Peyer's patch (tissue), 4 donors: ENCODE data around the gene XIAP. TPM values are rescaled to one million over a fixed set of nuclear protein-coding genes. Genes with fewer than 3 reads are reported as not detected.
A peak's percentile ranks its signal among the peaks of the same experiment; 100 is the strongest.

ENCODE experiments used
- DNase-seq, 3 donors: peaks; one replicate each; pipeline ENCODE4 v3.0.0-alpha.2; 2017 to 2019
- H3K27ac ChIP-seq, 4 donors: fragments of 200-600 bp; sonication (generic); one replicate each; pipeline ENCODE4 v1.5.1; 2016 to 2019
- H3K27me3 ChIP-seq, 2 donors: fragments of 200-600 bp; sonication (generic); one replicate each; pipeline ENCODE4 v1.5.1; 2019
- H3K36me3 ChIP-seq, 3 donors: fragments of 200-600 bp; sonication (generic); one replicate each; pipeline ENCODE4 v1.5.1; 2016 to 2019
- H3K4me1 ChIP-seq, 4 donors: fragments of 200-600 bp; sonication (generic); one replicate each; pipeline ENCODE4 v1.5.1; 2016 to 2019
- H3K4me3 ChIP-seq, 4 donors: fragments of 200-600 bp; sonication (generic); 1 replicate in 3 of 4; 2 replicates in 1 of 4; pipeline ENCODE4 v1.5.1; 2016 to 2019; ENCODE audit warnings: mild to moderate bottlenecking in 1 of 4
- H3K9me3 ChIP-seq, 4 donors: fragments of 200-600 bp; sonication (generic); one replicate each; pipeline ENCODE4 v1.5.1; 2016 to 2019; ENCODE audit warnings: mild to moderate bottlenecking in 1 of 4
- CTCF ChIP-seq, 6 experiments: fragments of 450-650 bp in 4 of 6; fragments of 200-600 bp in 2 of 6; sonication (generic) in 1 of 6; IDR thresholded peaks; one replicate each; pipeline ENCODE4 v1.5.1; 2017 to 2019; ENCODE audit warnings: antibody characterized with exemption in 6 of 6, mild to moderate bottlenecking in 3 of 6, moderate library complexity in 1 of 6
- POLR2A ChIP-seq, 2 donors: fragments of 450-650 bp; IDR thresholded peaks; one replicate each; pipeline ENCODE4 v1.5.1; 2017; ENCODE audit warnings: antibody characterized with exemption in 2 of 2, mild to moderate bottlenecking in 2 of 2, moderate library complexity in 2 of 2
- total RNA-seq, 4 donors: library from RNA; depleted of rRNA; stranded (reverse); fragments of >200 nt; gene quantifications; one replicate each; pipeline ENCODE4 v1.1.0, GENCODE V29; 2016

The XIAP gene
- total RNA-seq, 4 donors from 2014 or later, result 27.7 to 46.2 (median 37.9) TPM

- no peak overlapping the region for H3K4me3 ChIP-seq
- H3K9me3 ChIP-seq, result no peaks in the 10 kb centered on the region
- no peaks in the 10 kb centered on the region for H3K4me1 ChIP-seq
- H3K27me3 ChIP-seq, result no peaks in the 10 kb centered on the region
- H3K36me3 ChIP-seq, result no peaks in the 10 kb centered on the region
- TF ChIP-seq POLR2A (IDR thresholded peaks at IDR 0.05) (no peak), CTCF (IDR thresholded peaks at IDR 0.05) (no peak)
- H3K27ac ChIP-seq, result no peak overlapping the region
- DNase-seq, result no peak
Observed at GRCh38 chrX:123943488-123943887, 83.6 kb downstream of the XIAP start.

GRCh38 chrX:123949846-123950245, 90.0 kb downstream of the XIAP start:
- DNase-seq, result no peak
- TF ChIP-seq POLR2A (IDR thresholded peaks at IDR 0.05) (no peak), CTCF (IDR thresholded peaks at IDR 0.05) (no peak)
- no peaks in the 10 kb centered on the region for H3K9me3 ChIP-seq

GRCh38 chrX:123959281-123960063, 99.6 kb downstream of the XIAP start:
- Histone ChIP-seq H3K4me3 (peak overlapping the region; percentile 53 to 68 (median 65)), H3K36me3 (no peaks in the 10 kb centered on the region), H3K9me3 (no peaks in the 10 kb centered on the region), H3K27me3 (no peaks in the 10 kb centered on the region), H3K27ac (peak overlapping the region; percentile 92 to 98 (median 96)), H3K4me1 (no peaks in the 10 kb centered on the region)
- TF ChIP-seq POLR2A (IDR thresholded peaks at IDR 0.05) (no peak), CTCF (IDR thresholded peaks at IDR 0.05) (no peak)
- DNase-seq, result peak; percentile 20 to 63 (median 60)

More at GRCh38 chrX:123949846-123950245, 90.0 kb downstream of the XIAP start:
- H3K36me3 ChIP-seq, result no peaks in the 10 kb centered on the region
- H3K4me3 ChIP-seq, result no peak overlapping the region
- H3K4me1 ChIP-seq, result no peaks in the 10 kb centered on the region
- no peaks in the 10 kb centered on the region for H3K27me3 ChIP-seq
- H3K27ac ChIP-seq, result no peak overlapping the region

GRCh38 chrX:123960956-123961267, 101.1 kb downstream of the XIAP start:
- H3K36me3 ChIP-seq, result no peaks in the 10 kb centered on the region
- DNase-seq, result peak in 1 of 3 donors; percentile 49
- H3K9me3 ChIP-seq, result no peaks in the 10 kb centered on the region
- no peaks in the 10 kb centered on the region for H3K4me1 ChIP-seq
- TF ChIP-seq POLR2A (IDR thresholded peaks at IDR 0.05) (no peak), CTCF (IDR thresholded peaks at IDR 0.05) (no peak)
- H3K4me3 ChIP-seq, result peak overlapping the region; percentile 53 to 87 (median 74)
- H3K27ac ChIP-seq, result peak overlapping the region; percentile 92 to 99 (median 98)
- no peaks in the 10 kb centered on the region for H3K27me3 ChIP-seq

- H3K4me3 ChIP-seq, result peak within 1 kb of the TSS; percentile 53 to 87 (median 74)
- DNase-seq, result peak; percentile 55 to 80 (median 66)
- no peak for TF ChIP-seq CTCF (IDR thresholded peaks at IDR 0.05)
- no peak for TF ChIP-seq POLR2A (IDR thresholded peaks at IDR 0.05)
- H3K27me3 ChIP-seq, result no peaks in the 10 kb centered on the region
- H3K4me1 ChIP-seq, result no peaks in the 10 kb centered on the region
- no peaks in the 10 kb centered on the region for H3K9me3 ChIP-seq
- peak within 1 kb of the TSS; percentile 92 to 99 (median 98) for H3K27ac ChIP-seq
- H3K36me3 ChIP-seq, result no peaks in the 10 kb centered on the region
Observed at GRCh38 chrX:123961268-123962005, 101.6 kb downstream of the XIAP start, which contains the start of gene STAG2. Gene STAG2 (plus strand): TSS chrX:123961706. CDS start chrX:124022628, 60,922 bp downstream.
